Activated effector memory CD4-positive, alpha-beta T cell treated with anti-CD3 and anti-CD28 coated beads, Interleukin-2, amount 50 U/mL, for 16 hours (primary cell): Measurements from ENCODE around the gene ARPC5L.
"Not testable (repeated sequence)": the region's sequence is repeated elsewhere in the genome, so short reads cannot be mapped to it uniquely, and the experiment has no call there.

Experiments used
- DNase-seq: peaks from one replicate; pipeline ENCODE4 v3.0.0-alpha.2; 2020

Gene ARPC5L

DNA sequence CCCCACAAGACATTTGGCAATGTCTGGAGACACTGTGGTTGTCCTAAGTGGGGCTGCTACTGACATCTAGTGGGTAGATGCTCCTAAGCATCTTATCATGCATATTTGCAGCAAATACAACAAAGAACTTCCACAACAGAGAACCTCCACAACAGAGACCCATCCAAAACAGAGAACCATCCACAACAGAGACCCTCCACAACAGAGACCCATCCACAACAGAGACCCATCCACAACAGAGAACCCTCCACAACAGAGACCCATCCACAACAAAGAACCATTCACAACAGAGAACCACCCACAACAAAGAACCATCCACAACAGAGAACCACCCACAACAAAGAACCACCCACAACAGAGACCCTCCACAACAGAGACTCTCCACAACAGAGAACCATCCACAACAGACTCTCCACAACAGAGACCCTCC lies 32.8 kb downstream of the ARPC5L start:
- no peak for DNase-seq

DNA sequence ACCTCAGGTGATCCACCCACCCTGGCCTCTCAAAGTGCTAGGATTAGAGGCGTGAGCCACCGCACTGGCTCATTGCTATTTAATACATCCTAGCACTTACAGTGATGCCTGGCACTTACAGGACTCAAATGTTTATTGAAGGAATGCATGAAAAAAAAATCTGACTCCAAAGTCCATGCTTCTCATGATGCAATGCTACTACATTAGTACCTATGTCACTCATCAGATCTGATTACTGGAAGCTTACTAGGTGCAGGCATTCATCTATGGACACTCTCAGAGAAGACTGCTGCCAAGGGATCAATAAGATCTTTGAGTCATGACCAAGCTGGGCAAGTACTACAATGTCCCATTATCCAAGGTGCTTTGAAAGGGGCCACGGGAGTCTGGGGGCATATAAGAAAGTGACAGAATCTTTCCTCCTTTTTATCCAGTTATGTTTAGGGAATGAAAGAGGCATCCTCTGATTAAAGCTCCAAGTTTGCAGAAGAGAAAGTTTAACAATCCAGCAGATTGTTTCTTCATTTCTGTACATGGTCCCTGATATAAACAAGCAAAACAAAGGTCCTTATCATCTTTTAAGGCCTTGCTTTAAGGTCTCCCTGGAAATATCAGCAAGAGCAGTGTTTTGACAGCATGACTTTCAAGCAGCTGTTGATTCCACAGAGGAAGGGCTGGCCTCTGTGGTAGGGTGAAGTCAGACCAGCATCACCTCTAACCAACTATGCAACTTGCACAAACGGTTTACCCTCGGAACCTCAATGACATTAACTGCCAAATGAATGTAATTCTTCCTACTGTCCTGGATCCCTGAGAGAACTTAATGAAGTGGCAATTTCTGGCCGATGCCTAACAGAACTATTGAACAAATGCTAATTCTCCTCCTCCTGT lies 35.9 kb downstream of the ARPC5L start:
- DNase-seq = no peak

DNA sequence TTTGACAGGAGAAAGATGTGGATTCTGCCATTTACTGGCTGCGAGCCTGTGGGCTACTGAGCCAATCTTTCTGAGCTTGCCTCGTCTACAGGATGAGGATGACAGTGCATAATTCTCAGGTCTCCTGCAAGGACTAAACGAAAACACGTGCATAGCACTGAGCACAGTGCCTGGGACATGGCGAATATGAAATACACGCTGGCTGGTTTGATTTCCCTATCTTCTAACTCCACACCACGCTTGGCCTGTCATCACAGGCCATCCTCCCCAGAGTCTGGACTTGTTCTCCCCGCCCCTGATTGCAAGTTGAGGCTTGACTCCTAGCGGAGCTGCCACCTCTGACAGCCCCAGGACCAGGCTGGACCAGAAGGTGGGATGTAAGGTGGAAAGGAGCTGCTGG lies 37.9 kb downstream of the ARPC5L start:
- DNase-seq = no peak

DNA sequence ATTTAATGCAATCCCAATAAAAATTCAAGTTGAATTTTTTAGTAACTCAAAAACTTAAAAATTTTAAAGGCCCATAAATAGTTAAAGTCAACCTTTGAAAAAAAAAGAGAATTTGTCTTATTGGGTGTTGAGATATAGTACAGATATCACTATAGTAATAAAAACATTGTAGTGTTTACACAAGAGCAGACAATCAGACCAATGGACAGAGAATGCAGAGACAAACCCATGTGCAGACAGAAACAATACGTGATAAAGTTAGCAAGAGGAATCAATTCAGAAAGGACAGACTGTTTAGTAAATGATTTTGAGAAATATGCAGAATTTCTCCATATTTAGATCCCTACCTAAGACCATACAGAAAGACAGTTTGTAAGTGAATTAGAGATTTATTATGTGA lies 45.0 kb downstream of the ARPC5L start:
- DNase-seq = no peak

DNA sequence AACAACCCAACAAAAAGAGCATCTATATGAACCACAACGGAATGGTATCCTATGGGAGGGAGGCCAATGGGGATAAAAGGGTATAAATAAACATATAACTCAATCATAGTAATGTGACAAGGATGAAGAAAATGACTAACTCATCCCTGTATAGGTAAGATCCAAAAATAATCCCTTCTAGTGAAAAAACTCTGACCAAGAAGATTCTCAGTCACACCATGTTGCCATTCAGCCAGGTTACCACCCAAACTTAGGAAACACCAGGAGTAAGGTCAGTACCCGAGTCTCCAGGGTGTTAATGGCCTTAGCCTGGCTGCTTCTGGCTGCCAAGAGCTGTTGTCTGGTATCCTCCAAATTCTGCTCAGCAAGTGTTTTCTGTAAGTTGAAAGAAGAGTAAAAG lies 46.2 kb downstream of the ARPC5L start:
- DNase-seq = no peak

DNA sequence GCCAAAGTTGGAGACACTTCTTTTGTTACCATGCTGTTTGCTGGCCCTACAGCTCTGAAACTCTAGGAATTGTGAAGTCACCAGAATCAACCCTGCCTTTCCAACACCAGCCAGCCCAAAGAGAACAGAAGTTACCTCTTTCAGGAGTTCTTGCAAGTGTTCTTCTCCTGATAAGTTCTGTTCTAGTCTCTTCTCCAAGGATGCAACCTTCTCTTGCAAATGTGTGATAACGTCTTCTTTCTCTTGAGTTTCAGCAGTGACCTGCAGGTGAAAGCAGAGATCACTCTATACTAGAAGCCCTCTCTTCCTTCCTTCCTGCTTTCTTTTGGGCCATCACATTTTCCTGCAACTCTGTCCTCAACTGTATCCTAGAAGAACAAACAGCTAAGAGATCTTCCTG lies 49.8 kb downstream of the ARPC5L start:
- no peak for DNase-seq

DNA sequence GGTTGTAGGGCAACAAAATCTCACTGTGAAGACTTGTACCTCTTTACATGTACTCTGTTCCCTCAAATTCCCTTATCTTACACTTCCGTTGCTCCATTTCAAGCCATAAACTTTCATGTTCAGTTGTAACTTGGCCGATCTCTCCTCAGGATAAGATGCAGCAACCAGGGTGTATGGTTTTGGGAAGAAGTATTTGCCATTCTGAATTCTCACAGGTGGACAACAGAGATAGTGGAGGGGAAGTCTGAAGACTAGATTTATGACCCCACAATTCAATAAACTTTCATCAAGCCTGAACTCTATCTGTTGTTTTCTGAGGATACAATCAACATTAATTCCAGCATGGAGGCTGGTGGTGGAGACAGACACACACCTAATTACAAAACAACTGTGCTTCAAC lies 51.4 kb downstream of the ARPC5L start:
- no peak for DNase-seq

DNA sequence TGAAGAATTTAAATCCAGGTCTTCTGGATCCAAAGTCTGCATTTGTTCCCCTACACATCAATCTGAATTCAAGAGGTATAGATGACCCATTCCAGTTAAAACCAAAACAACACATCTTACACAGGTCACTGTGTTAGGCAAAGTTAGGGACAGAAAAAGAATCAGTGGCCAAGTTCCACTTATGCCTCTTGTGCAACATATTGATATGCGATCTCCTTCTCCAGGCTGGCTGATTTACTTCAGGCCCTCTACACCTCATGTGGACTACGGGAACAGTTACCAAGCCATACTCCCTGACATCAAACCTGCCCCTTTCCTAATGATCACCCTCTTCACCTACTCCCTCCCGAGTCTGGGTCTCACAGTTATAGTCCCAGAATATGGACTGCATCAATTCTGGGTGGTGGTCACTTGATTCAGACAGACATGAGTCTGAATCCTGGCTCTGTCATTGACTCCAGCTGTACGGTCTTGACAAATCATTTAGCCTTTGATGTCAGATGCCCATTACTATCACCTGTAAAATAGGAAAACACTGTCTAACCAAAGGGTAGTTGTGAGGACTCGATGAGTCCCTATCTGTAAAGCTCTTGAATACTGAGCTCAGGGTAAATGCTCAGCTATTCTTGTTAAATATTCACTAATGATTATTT lies 52.9 kb downstream of the ARPC5L start:
- no peak for DNase-seq

DNA sequence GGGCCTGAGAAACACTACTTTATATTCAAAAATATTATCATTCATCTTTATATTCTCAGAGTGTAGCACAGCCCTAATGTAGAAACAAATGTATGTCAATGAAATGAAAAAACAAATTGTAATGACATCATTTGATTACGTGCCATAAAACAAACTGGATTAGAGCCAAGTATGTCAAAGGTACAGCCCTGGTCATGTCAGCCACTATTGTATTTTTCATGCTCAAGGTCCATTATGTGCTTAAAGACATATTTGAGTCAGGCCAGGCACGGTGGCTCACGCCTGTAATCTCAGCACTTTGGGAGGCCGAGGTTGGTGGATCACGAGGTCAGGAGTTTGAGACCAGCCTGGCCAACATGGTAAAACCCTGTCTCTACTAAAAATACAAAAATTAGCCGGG lies 58.5 kb downstream of the ARPC5L start:
- not testable (repeated sequence) for DNase-seq
